B cell (primary cell): ENCODE results near the gene MYO9B. TPM values are rescaled to one million over a fixed set of nuclear protein-coding genes. Genes with fewer than 3 reads are reported as not detected.

Experiments used
- ATAC-seq: fragments of 200-7000 bp; cut with Tn5 transposase; one replicate; pipeline ENCODE4 v1.10.0; 2021; ENCODE audit warnings: low read depth, mild to moderate bottlenecking, moderate number of reproducible peaks, moderate library complexity
- CTCF ChIA-PET: fragments of 350-600 bp; sonication (Branson Sonifier 250); formaldehyde crosslinking; loops from one replicate; lab custom pipeline; 2021; ENCODE audit warnings: antibody characterized with exemption, inconsistent platforms; lab: Charles Lee
- POLR2A ChIA-PET: fragments of 350-600 bp; sonication (Branson Sonifier 250); formaldehyde crosslinking; loops from one replicate; lab custom pipeline; 2021; ENCODE audit warnings: antibody characterized with exemption; lab: Charles Lee
- DNase-seq: peaks from one replicate; pipeline ENCODE4 v3.0.0; 2013
- H2AFZ ChIP-seq: 2 replicates; pipeline ENCODE4 v1.6.1; 2012; ENCODE audit warnings: mild to moderate bottlenecking, low read depth, low read length; ENCODE audit not compliant: insufficient read depth, poor library complexity, severe bottlenecking
- H3K27ac ChIP-seq, 2 donors: 1 replicate in 1 of 2; 2 replicates in 1 of 2; pipeline ENCODE4 v1.5.1; 2012 to 2013; ENCODE audit warnings: low read length in 2 of 2, mild to moderate bottlenecking in 2 of 2, moderate library complexity in 1 of 2
- H3K27me3 ChIP-seq, 4 experiments: fragments of 200-600 bp in 1 of 4; sonication (generic) in 1 of 4; replicated peaks in 1 of 4; 1 replicate in 2 of 4; 2 replicates in 2 of 4; pipeline versions ENCODE4 v1.6.1 to v1.7.0; 2013 to 2016; ENCODE audit warnings: low read length in 3 of 4, mild to moderate bottlenecking in 2 of 4, mixed read lengths in 1 of 4, moderate library complexity in 1 of 4; ENCODE audit not compliant: insufficient read depth in 4 of 4, control insufficient read depth in 3 of 4; ENCODE audit errors: control extremely low read depth in 1 of 4
- H3K36me3 ChIP-seq, 2 experiments: replicated peaks in 1 of 2; 1 replicate in 1 of 2; 2 replicates in 1 of 2; pipeline versions ENCODE4 v1.6.1 to v1.7.1; 2013; ENCODE audit warnings: low read length in 1 of 2; ENCODE audit not compliant: insufficient read depth in 2 of 2, control insufficient read depth in 1 of 2; ENCODE audit errors: control extremely low read depth in 1 of 2, extremely low read depth in 1 of 2
- H3K4me1 ChIP-seq, 2 donors: fragments of 200-600 bp in 1 of 2; sonication (generic) in 1 of 2; 1 replicate in 1 of 2; 2 replicates in 1 of 2; pipeline versions ENCODE4 v1.5.1 to v1.6.1; 2013 to 2017; ENCODE audit warnings: low read length in 2 of 2; ENCODE audit not compliant: control insufficient read depth in 2 of 2, insufficient read depth in 2 of 2
- H3K4me2 ChIP-seq: replicated peaks from 2 replicates; pipeline ENCODE3; 2012; ENCODE audit warnings: mild to moderate bottlenecking, low read depth, low read length; ENCODE audit not compliant: poor library complexity, severe bottlenecking
- H3K4me3 ChIP-seq, 5 experiments: fragments of 200-600 bp in 1 of 5; sonication (generic) in 1 of 5; 1 replicate in 3 of 5; 2 replicates in 2 of 5; pipeline versions ENCODE4 v1.5.1 to v1.7.0; 2011 to 2016; ENCODE audit warnings: low read length in 4 of 5, mild to moderate bottlenecking in 4 of 5, low read depth in 2 of 5, control low read depth in 1 of 5, moderate library complexity in 1 of 5; ENCODE audit not compliant: insufficient read depth in 1 of 5; ENCODE audit errors: control extremely low read depth in 1 of 5, extremely low read depth in 1 of 5
- H3K79me2 ChIP-seq: fragments of 200-600 bp; sonication (generic); one replicate; pipeline ENCODE4 v1.6.0; 2016; ENCODE audit warnings: low read length; ENCODE audit not compliant: control insufficient read depth, insufficient read depth
- H3K9ac ChIP-seq: fragments of 200-600 bp; sonication (generic); 2 replicates; pipeline ENCODE4 v1.6.1; 2017; ENCODE audit warnings: mild to moderate bottlenecking, low read length, moderate library complexity
- H3K9me3 ChIP-seq, 3 donors: one replicate each; pipeline versions ENCODE4 v1.6.1 to v1.7.1; 2013; ENCODE audit warnings: low read length in 2 of 3; ENCODE audit not compliant: control insufficient read depth in 2 of 3, insufficient read depth in 1 of 3; ENCODE audit errors: control extremely low read depth in 1 of 3
- H4K20me1 ChIP-seq: 2 replicates; pipeline ENCODE4 v1.6.0; 2012; ENCODE audit warnings: mild to moderate bottlenecking, low read length; ENCODE audit not compliant: insufficient read depth, control insufficient read depth, poor library complexity, severe bottlenecking
- H3K27ac Mint-ChIP-seq: one replicate; pipeline ENCODE4 v1.8.0; 2021; ENCODE audit warnings: mixed read lengths
- H3K27me3 Mint-ChIP-seq: one replicate; pipeline ENCODE4 v1.8.0; 2021; ENCODE audit warnings: mixed read lengths
- H3K4me1 Mint-ChIP-seq: one replicate; pipeline ENCODE4 v1.8.0; 2021; ENCODE audit warnings: mixed read lengths
- H3K4me3 Mint-ChIP-seq: one replicate; pipeline ENCODE4 v1.8.0; 2021; ENCODE audit warnings: mixed read lengths
- H3K9me3 Mint-ChIP-seq: one replicate; pipeline ENCODE4 v1.8.0; 2022; ENCODE audit warnings: mixed read lengths; ENCODE audit not compliant: insufficient read depth
- CTCF ChIP-seq: fragments of 200-600 bp; IDR thresholded peaks from one replicate; pipeline ENCODE4 v1.8.0; 2022; ENCODE audit warnings: antibody characterized with exemption, mild to moderate bottlenecking
- EZH2 ChIP-seq: IDR thresholded peaks from 2 replicates; pipeline ENCODE4 v1.6.1; 2012; ENCODE audit warnings: borderline replicate concordance, low read depth, mild to moderate bottlenecking, moderate library complexity, low read length; ENCODE audit not compliant: insufficient read depth, poor library complexity, severe bottlenecking
- WGBS: methylation state at CpG from one replicate; pipeline ENCODE4 v1.1.5; 2013; ENCODE audit warnings: missing lambda C conversion rate; ENCODE audit not compliant: insufficient coverage; 5-methylcytosine and 5-hydroxymethylcytosine counted together
- intact Hi-C: fragments of 100-400 bp; cut with micrococcal nuclease; formaldehyde crosslinking; loops from one replicate; pipeline ENCODE4 v1.10.0; 2022
- polyA plus RNA-seq: library from polyadenylated mRNA; depleted of rRNA; stranded (reverse); fragments of >200 nt; gene quantifications from 2 replicates; pipeline ENCODE4 v1.2.3, GENCODE V29; 2012
- total RNA-seq, 2 donors: library from RNA; stranded (reverse); fragments of 120-200 nt in 1 of 2; gene quantifications; 1 replicate in 1 of 2; 2 replicates in 1 of 2; pipeline versions ENCODE4 v1.2.3 to v1.2.4, GENCODE V29; 2013 to 2022

The MYO9B gene
- total and polyA plus RNA-seq, 2 donors (not counting 1 experiment from before 2014, with no cell fraction given) = 256 to 273 TPM

GRCh38 chr19:17227798-17228367 is 152.3 kb downstream of the MYO9B start:
- intact Hi-C loops = loop anchor here (2.0 to 5.0 kb wide), 3 partner anchors 91 to 1294 kb away; partner anchors contain the start of gene ELL
- 97% methylated on average over 11 of the region's 13 CpGs for WGBS
- Mint-ChIP-seq H3K4me1 (peaks cover 12% of the 10 kb centered on the region), H3K27ac (peak overlapping the region; percentile 53), H3K9me3 (no peaks in the 10 kb centered on the region), H3K27me3 (no peaks in the 10 kb centered on the region), H3K4me3 (peak overlapping the region; percentile 90)
- H3K27ac ChIP-seq = no peak overlapping the region
- ATAC-seq (no peak), DNase-seq (peak; percentile 23)
- H3K4me1 ChIP-seq = peaks cover 3 to 20% of the 10 kb centered on the region in 2 donors
- ChIA-PET POLR2A (interaction anchor here (1.8 kb wide), 1 partner anchor 8 kb away, joined by 4 read pairs; no protein-coding TSS in a partner anchor), CTCF (interaction anchor here (1.7 to 3.7 kb wide), 3 partner anchors 12 to 161 kb away, joined by 4 to 13 read pairs (median 5); partner anchors contain the start of gene USE1)
- peaks cover 0 to 4% (median 0%) of the 10 kb centered on the region in 3 donors for H3K9me3 ChIP-seq
- no peak overlapping the region for H3K9ac ChIP-seq
- H4K20me1 ChIP-seq = no peaks in the 10 kb centered on the region
- peaks cover 2 to 14% of the 10 kb centered on the region in 2 experiments for H3K36me3 ChIP-seq
- no peaks in the 10 kb centered on the region for H3K27me3 ChIP-seq
- H3K79me2 ChIP-seq = no peaks in the 10 kb centered on the region
- no peak for TF ChIP-seq EZH2
- no peak for TF ChIP-seq CTCF
- H2AFZ ChIP-seq = no peak overlapping the region
- no peak overlapping the region for H3K4me2 ChIP-seq
- H3K4me3 ChIP-seq = no peak overlapping the region

- Mint-ChIP-seq H3K4me3 (no peak overlapping the region), H3K27me3 (no peaks in the 10 kb centered on the region), H3K27ac (no peak overlapping the region), H3K4me1 (peaks cover 17% of the 10 kb centered on the region), H3K9me3 (no peaks in the 10 kb centered on the region)
- Histone ChIP-seq H3K79me2 (peaks cover 7% of the 10 kb centered on the region), H3K4me1 (peaks cover 9 to 26% of the 10 kb centered on the region in 2 donors), H3K36me3 (peaks cover 2 to 14% of the 10 kb centered on the region in 2 experiments), H3K9me3 (peaks cover 0 to 6% (median 0%) of the 10 kb centered on the region in 3 donors), H3K9ac (no peak overlapping the region), H3K27me3 (no peaks in the 10 kb centered on the region), H2AFZ (no peak overlapping the region), H3K27ac (no peak overlapping the region), H4K20me1 (no peaks in the 10 kb centered on the region), H3K4me3 (no peak overlapping the region), H3K4me2 (no peak overlapping the region)
- DNase-seq (no peak), ATAC-seq (no peak)
- 96% methylated on average over 3 of the region's 3 CpGs for WGBS
- ChIA-PET POLR2A (no interaction called here), CTCF (interaction anchor here (0.7 kb wide), 1 partner anchor 338 kb away, joined by 3 read pairs; no protein-coding TSS in a partner anchor)
- TF ChIP-seq CTCF (no peak), EZH2 (no peak)
- intact Hi-C loops = loop anchor here (5.0 kb wide), 2 partner anchors 93 to 1292 kb away; partner anchors contain the start of gene ELL
These were observed 154.3 kb downstream of the MYO9B start for GRCh38 chr19:17229890-17230289.
